GM21360 (cell line): Measurements from ENCODE around the gene DAAM2.

Experiments
- ATAC-seq: cut with Tn5 transposase; IDR thresholded peaks from one replicate; pipeline ENCODE4 v1.9.1; 2021; ENCODE audit warnings: mild to moderate bottlenecking, moderate library complexity; ENCODE audit not compliant: unreplicated experiment

Gene DAAM2

DNA sequence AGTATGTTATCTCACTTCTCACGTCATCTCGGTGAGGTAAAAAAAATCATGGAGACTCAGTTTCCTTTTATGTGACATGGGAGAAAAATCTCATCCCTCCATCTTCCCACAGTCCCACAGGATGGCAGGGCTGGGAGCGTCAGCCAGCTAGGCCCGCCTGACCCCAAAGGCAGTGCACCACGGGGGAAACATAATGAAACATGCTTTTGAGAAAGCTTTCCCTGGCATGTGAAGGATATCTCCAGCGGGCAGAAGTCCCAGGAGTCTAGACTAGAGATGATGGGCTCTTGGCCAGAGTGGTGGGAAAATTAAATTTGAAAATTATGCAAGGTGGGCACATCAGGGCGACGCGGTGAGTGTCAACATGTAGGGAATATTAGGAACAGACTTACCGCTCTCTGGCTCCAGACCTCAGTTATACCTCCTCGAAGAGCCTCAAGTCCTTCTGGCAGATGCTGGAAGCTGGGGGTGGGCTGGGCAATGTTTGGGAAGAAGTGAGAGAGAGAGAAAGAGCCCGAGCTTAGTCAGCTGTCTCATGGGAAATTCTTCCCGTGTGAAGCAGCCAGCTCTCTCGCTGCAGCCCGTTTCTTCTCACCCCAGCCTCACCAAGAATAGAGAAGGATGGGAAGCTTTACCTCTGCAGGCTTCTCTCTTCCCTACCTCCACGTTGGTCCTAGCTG lies 89.8 kb downstream of the DAAM2 start:
- no peak for ATAC-seq

DNA sequence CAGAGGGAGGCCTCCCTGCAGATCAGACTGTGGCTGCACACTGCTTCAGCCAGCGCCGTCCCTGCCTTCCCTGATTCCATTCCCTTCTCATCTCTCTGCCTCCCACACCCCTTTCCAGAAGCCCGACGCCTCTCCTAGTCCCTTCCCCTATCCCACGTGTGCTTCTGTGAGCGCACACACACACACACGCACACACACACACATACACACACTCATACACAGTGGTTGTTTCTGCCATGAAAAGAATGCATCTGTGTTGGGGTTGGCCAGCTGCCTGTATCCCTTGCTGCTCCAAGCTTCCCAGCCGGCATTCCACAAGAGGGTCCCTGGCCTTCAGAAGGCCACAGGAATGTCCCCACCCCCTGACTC lies 90.3 kb downstream of the DAAM2 start:
- no peak for ATAC-seq

DNA sequence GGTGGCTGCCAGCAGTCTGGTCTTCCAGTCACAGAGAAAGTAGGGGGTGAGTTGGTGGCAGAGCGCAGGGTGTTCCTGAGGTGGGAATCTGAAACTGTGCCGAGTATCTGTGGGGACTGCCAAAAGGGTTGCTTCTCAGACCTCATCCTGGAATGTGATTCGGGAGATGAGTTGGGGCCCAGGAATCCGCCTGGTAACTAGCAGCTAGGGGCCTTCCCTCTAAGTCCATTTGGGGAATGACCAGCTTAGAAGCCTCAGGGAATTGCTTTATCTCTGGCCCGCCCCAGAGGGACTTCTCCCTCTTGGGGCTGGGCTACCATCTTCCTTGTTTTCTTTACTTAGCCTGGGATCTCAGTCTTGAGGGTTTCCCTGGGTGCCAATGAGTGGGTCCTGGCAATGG lies 92.5 kb downstream of the DAAM2 start:
- ATAC-seq: no peak

DNA sequence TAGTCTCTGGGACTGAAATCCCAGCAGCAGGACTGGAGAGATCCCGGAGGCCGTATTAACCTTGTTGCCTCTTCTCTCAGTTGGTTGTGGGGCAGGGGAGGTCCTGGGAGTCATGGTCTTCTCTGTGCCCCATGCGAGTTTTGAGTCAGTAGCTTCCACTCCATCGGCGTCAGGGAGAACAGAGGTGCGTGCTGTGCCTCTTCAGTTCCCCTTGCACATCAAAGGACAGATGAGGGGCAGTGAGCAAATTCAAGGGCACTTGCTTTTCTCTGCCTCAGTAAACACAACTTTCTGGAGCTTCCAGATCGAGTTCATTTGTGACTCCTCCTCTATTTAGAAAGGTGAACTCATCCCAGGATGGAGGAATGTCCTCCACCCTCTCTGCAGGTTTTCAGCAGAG lies 93.5 kb downstream of the DAAM2 start:
- ATAC-seq: no peak

DNA sequence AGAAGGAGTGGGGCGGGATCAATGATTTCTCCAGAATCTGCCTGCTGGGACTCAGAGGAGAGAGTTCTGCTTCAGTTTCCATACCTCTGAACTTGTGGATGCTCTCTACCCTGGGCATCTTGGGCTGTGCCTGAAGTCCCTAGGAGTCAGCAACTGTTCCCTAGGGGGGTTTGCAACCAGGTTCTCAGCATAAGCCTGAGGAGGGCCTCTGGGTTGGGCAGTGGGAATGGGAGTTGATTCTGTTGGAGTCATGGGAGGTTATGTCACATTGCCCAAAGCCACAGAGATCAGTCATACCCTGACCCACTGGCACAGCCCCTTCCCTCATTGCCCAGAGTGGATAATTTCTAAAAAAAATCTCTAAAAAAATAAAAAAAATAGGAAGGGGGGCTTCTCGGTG lies 94.7 kb downstream of the DAAM2 start:
- ATAC-seq: no peak

DNA sequence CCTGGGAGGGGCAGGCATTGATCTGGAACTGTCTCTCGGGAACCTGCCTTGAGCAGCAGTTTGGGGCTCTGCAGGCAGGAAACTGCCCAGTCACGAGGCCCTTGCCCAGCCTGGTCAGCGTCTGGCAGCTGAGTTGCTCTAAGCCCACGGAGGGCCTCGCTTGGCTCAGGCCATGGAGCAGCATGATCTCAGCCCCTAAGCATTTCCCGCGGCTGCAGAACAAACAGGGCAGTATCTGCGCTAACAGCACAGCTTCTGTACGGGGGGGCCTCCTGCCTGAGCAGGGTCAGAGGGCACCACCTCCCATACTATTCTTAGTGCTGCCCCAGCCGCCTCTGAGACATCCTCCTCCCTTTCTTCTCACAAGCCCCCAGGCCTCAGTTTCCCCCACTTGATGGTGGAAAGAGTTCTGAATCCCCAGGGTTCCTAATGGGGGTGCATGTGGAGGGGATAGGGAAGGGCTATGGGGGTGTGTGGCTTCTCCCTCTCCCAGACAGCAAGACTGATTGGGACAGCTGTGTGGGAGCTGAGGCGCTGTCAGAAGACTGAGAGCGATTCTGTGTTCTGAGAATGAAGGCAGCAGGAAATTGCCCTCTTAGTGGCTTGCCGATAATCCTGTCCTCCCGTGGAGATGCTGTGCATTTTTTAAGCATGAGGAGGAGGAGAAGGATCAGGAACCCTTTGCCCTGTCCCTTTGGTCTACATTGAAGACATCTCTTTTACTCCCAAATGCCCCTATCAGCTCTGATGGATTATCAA lies 95.7 kb downstream of the DAAM2 start:
- no peak for ATAC-seq

DNA sequence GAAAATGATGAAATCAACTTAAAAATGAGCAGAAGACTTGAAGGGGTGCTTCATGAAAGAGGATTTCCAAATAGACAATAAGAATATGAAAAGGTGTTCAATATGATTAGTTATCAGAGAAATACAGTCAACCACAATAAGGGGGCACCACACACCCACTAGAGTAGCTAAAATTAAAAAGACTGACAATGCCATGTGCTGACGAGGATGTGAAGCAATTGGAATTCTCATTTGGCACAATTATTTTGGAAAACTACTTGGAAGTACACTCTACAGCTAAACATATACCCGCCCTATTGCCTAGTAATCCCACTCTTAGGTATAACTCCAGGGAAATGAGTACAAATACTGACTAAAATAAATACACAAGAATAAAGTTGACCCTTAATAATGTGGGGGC lies 97.1 kb downstream of the DAAM2 start:
- no peak for ATAC-seq

DNA sequence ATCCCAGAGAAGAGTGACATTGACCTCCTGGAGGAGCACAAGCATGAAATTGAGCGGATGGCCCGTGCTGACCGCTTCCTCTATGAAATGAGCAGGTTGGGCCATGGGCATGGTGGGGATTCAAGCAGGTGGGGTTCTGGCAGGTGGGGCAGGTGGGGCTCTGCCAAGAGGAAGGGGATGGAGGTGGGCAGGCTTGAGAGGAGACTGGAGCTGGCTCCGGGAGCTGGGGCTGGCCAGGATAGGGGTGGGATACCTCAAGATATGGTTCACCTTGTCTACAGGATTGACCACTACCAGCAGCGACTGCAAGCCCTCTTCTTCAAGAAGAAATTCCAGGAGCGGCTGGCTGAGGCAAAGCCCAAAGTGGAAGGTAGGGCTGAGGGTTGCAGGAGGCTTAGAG lies 99.2 kb downstream of the DAAM2 start:
- ATAC-seq: no peak

DNA sequence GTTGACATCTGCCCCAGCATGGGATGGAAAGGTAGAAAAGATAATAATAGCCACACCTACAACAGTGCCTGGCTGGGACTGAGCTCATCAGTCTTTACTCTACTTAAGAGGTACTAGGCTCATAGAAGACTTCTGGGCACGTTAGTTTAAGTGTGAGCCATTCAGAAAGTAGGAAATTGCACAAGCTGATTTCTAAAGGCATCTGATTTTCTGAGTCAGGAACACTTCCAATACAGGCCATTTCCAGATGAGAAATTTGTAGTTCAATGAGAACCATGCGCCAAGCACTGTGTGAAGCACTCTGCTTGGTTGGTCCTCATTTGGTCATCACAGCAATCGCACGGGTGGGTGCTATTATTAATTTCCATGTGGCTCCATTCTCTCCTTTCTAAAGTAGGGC lies 99.8 kb downstream of the DAAM2 start:
- no peak for ATAC-seq

GRCh38 chr6:39892490-39893129 lies 100.4 kb downstream of the DAAM2 start:
- ATAC-seq: no peak

DNA sequence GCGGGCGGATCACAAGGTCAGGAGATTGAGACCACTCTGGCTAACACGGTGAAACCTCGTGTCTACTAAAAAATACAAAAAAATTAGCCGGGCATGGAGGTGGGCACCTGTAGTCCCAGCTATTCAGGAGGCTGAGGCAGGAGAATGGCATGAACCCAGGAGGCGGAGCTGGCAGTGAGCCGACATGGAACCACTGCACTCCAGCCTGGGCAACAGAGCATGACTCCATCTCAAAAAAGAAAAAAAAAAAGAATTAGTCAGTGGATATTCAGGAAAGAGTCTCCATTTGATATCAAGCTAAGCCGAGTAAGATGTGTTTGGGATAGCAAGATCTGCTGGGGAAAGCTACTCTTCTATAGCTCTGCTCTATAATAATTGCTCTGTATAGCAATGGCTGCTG lies 101.1 kb downstream of the DAAM2 start:
- no peak for ATAC-seq

DNA sequence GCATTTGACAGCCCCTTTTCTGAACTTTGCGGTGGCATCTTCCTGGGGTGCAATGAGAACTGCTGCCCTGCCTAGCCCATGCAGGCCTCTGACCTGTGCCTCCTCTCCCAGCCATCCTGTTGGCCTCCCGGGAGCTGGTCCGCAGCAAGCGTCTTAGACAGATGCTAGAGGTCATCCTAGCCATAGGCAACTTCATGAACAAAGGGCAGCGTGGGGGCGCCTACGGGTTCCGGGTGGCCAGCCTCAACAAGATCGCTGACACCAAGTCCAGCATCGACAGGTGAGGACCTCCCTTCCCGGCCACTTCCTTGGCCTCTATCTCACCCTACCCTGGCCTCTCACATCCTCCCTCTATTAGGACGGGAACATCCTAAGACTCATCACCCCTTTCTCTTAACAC lies 104.5 kb downstream of the DAAM2 start:
- ATAC-seq: no peak

GRCh38 chr6:39897698-39898097 lies 105.5 kb downstream of the DAAM2 start:
- no peak for ATAC-seq

GRCh38 chr6:39898625-39899024 lies 106.4 kb downstream of the DAAM2 start:
- ATAC-seq: no peak

- no peak for ATAC-seq
Measured at GRCh38 chr6:39899554-39900295, 107.5 kb downstream of the DAAM2 start.

- ATAC-seq: no peak
Measured at GRCh38 chr6:39901116-39901655, 109.0 kb downstream of the DAAM2 start.

- no peak for ATAC-seq
Measured at GRCh38 chr6:39901670-39902069, 109.5 kb downstream of the DAAM2 start.

- ATAC-seq: no peak
Measured at GRCh38 chr6:39902136-39902535, 110.0 kb downstream of the DAAM2 start.

- ATAC-seq: no peak
Measured at GRCh38 chr6:39902786-39903465, 110.8 kb downstream of the DAAM2 start.

GRCh38 chr6:39903656-39904055 lies 111.5 kb downstream of the DAAM2 start:
- ATAC-seq: no peak
